DND-41 (cell line): ENCODE data around the gene OSGEP.

Source experiments
- EZH2 ChIP-seq: IDR thresholded peaks from 3 replicates; pipeline ENCODE4 v1.6.1; 2012; ENCODE audit warnings: borderline replicate concordance, low read depth, mild to moderate bottlenecking, moderate library complexity, low read length, inconsistent platforms; ENCODE audit not compliant: severe bottlenecking
- TF ChIP-seq, protein P1 (sequence below): IDR thresholded peaks from 2 replicates; pipeline ENCODE4 v1.5.1; 2012; ENCODE audit warnings: borderline replicate concordance, low read length, moderate library complexity, mild to moderate bottlenecking; ENCODE audit not compliant: poor library complexity, severe bottlenecking; ENCODE audit errors: extremely low read depth

DNA sequence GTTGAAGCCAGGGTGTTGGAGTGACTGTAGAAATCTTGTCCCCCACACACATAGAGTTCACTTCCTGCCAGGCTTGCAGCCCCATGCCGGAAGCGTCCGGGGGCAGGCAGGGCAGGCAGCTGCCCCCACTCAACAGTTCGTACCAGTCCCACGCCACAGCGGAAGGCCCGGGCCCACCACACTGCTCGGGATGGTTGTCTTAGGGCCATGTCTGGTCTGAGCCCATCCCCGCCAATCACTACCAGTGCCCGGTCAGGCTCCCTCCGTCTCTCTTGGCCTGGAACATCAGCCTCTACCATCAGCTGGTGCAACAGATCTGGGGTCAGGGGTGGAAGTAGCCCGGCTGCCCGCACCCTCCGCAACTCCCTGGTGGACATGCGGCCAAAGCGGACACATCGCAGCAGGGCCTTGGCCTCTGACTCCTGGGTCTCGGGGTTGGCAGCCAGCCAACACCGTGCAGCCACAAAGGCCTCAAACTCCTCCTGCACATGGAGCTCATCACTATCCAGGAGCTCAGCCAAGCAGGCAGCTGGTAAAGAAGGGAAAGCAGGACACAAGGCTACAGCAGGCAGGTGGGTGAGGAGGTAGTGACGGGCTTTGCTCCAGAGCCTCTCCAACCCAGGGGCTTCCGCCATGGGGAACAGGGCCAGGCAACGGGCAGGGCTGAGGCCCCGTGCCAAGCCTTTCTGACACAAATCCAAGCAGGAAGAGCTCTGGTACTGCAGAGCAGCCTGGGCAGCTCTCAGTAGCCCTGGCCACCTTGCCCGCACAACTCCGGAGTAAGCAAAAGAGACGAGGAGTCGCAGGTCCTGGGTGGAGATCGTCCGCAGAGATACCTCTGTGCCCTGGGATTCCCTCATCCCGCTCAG lies 24.6 kb downstream of the OSGEP start:
- TF ChIP-seq, protein P1, sequence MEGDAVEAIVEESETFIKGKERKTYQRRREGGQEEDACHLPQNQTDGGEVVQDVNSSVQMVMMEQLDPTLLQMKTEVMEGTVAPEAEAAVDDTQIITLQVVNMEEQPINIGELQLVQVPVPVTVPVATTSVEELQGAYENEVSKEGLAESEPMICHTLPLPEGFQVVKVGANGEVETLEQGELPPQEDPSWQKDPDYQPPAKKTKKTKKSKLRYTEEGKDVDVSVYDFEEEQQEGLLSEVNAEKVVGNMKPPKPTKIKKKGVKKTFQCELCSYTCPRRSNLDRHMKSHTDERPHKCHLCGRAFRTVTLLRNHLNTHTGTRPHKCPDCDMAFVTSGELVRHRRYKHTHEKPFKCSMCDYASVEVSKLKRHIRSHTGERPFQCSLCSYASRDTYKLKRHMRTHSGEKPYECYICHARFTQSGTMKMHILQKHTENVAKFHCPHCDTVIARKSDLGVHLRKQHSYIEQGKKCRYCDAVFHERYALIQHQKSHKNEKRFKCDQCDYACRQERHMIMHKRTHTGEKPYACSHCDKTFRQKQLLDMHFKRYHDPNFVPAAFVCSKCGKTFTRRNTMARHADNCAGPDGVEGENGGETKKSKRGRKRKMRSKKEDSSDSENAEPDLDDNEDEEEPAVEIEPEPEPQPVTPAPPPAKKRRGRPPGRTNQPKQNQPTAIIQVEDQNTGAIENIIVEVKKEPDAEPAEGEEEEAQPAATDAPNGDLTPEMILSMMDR, result no peak
- TF ChIP-seq EZH2, result no peak
